OCI-LY3 (cell line): ENCODE results near the gene GNAI2.

Source experiments
- H2AFZ ChIP-seq: fragments of 200-600, 300-600 bp; shearing (Covaris generic); 2 replicates; pipeline ENCODE4 v1.6.0; 2014; ENCODE audit warnings: antibody characterized with exemption, low read depth, low read length
- H3K27ac ChIP-seq: fragments of 200-600, 300-600 bp; sonication (generic); 2 replicates; pipeline ENCODE4 v1.5.1; 2014; ENCODE audit warnings: mild to moderate bottlenecking, low read length, moderate library complexity, mixed read lengths
- H3K27me3 ChIP-seq: fragments of 200-600, 300-600 bp; sonication (generic); 2 replicates; pipeline ENCODE4 v1.6.1; 2014; ENCODE audit warnings: low read depth, low read length, mixed read lengths
- H3K36me3 ChIP-seq: fragments of 200-600, 300-600 bp; sonication (generic); replicated peaks from 2 replicates; pipeline ENCODE3; 2014; ENCODE audit warnings: low read depth, low read length, mixed read lengths
- H3K4me1 ChIP-seq: fragments of 300-600, 200-600 bp; sonication (generic); 2 replicates; pipeline ENCODE4 v1.6.1; 2014; ENCODE audit warnings: low read length, mixed read lengths
- H3K4me2 ChIP-seq: fragments of 200-600, 300-600 bp; sonication (generic); 2 replicates; pipeline ENCODE4 v1.6.1; 2014; ENCODE audit warnings: low read length, mixed read lengths
- H3K4me3 ChIP-seq: fragments of 300-600, 200-600 bp; sonication (generic); 2 replicates; pipeline ENCODE4 v1.5.1; 2014; ENCODE audit warnings: antibody characterized with exemption, mild to moderate bottlenecking, low read length, moderate library complexity
- H3K79me2 ChIP-seq: fragments of 300-600, 200-600 bp; shearing (Covaris generic); 2 replicates; pipeline ENCODE4 v1.6.1; 2014; ENCODE audit warnings: mild to moderate bottlenecking, low read length, mixed read lengths
- H3K9ac ChIP-seq: fragments of 300-600, 200-600 bp; shearing (Covaris generic); 2 replicates; pipeline ENCODE4 v1.6.0; 2014; ENCODE audit warnings: mild to moderate bottlenecking, low read length, moderate library complexity
- H3K9me3 ChIP-seq: fragments of 200-600, 300-600 bp; shearing (Covaris generic); 2 replicates; pipeline ENCODE4 v1.6.1; 2014; ENCODE audit warnings: low read length, mixed read lengths; ENCODE audit not compliant: insufficient read depth
- H4K20me1 ChIP-seq: fragments of 200-600, 300-600 bp; sonication (generic); 2 replicates; pipeline ENCODE4 v1.6.1; 2016; ENCODE audit warnings: low read length, mixed read lengths; ENCODE audit not compliant: insufficient read depth
- CTCF ChIP-seq: fragments of 200-600, 300-600 bp; sonication (generic); IDR thresholded peaks from 2 replicates; pipeline ENCODE4 v1.5.1; 2014; ENCODE audit warnings: antibody characterized with exemption, low read length, low read depth
- EZH2phosphoT487 ChIP-seq: fragments of 200-600 bp; shearing (Covaris generic); IDR thresholded peaks from 2 replicates; pipeline ENCODE4 v1.6.1; 2018; ENCODE audit warnings: antibody characterized with exemption, mixed run types, low read depth

The GNAI2 gene

GRCh38 chr3:50259432-50260026 lies 23.5 kb downstream of the GNAI2 start:
- Histone ChIP-seq H3K79me2 (no peaks in the 10 kb centered on the region), H3K4me2 (peak overlapping the region; percentile 96), H2AFZ (no peak overlapping the region), H3K9ac (peak overlapping the region; percentile 21; the same call in 1 of the 2 replicates), H3K27ac (no peak overlapping the region), H3K27me3 (no peaks in the 10 kb centered on the region), H3K9me3 (0 out of 2 replicates have a peak, but pooled peaks cover 6% of the 10 kb centered on the region), H3K4me3 (peak overlapping the region; percentile 86), H3K36me3 (peaks cover 42% of the 10 kb centered on the region), H4K20me1 (peaks cover 9% of the 10 kb centered on the region; the same call in 1 of the 2 replicates), H3K4me1 (peaks cover 13% of the 10 kb centered on the region)
- no peak for TF ChIP-seq EZH2phosphoT487
- no peak for TF ChIP-seq CTCF

- peak; percentile 87 for TF ChIP-seq CTCF
- TF ChIP-seq EZH2phosphoT487, result no peak
- Histone ChIP-seq H3K79me2 (no peaks in the 10 kb centered on the region), H2AFZ (peak overlapping the region; percentile 27; the same call in 1 of the 2 replicates), H3K9ac (peak overlapping the region; percentile 83), H3K4me2 (peak overlapping the region; percentile 96), H3K4me3 (peak overlapping the region; percentile 86), H3K36me3 (peaks cover 35% of the 10 kb centered on the region), H3K27me3 (no peaks in the 10 kb centered on the region), H3K27ac (peak overlapping the region; percentile 28), H3K4me1 (peaks cover 13% of the 10 kb centered on the region), H4K20me1 (0 out of 2 replicates have a peak, but pooled peaks cover 2% of the 10 kb centered on the region), H3K9me3 (0 out of 2 replicates have a peak, but pooled peaks cover 6% of the 10 kb centered on the region)
Observed at GRCh38 chr3:50260027-50260941, 24.3 kb downstream of the GNAI2 start.

GRCh38 chr3:50260942-50261441 lies 25.0 kb downstream of the GNAI2 start:
- Histone ChIP-seq H3K4me3 (peak overlapping the region; percentile 86), H3K9ac (peak overlapping the region; percentile 83), H3K4me2 (peak overlapping the region; percentile 96), H3K36me3 (peaks cover 32% of the 10 kb centered on the region), H3K4me1 (peaks cover 13% of the 10 kb centered on the region), H3K79me2 (no peaks in the 10 kb centered on the region), H2AFZ (no peak overlapping the region), H3K9me3 (0 out of 2 replicates have a peak, but pooled peaks cover 6% of the 10 kb centered on the region), H3K27me3 (0 out of 2 replicates have a peak, but pooled peaks cover under 1% of the 10 kb centered on the region), H4K20me1 (no peaks in the 10 kb centered on the region), H3K27ac (no peak overlapping the region)
- no peak for TF ChIP-seq CTCF
- TF ChIP-seq EZH2phosphoT487, result no peak
